ENCODE data around the gene SPDYE6. TPM values are rescaled to one million over a fixed set of nuclear protein-coding genes. Genes with fewer than 3 reads are reported as not detected.

Gene SPDYE6
- total RNA-seq, 1 donor from 2014 or later: not detected

DNA sequence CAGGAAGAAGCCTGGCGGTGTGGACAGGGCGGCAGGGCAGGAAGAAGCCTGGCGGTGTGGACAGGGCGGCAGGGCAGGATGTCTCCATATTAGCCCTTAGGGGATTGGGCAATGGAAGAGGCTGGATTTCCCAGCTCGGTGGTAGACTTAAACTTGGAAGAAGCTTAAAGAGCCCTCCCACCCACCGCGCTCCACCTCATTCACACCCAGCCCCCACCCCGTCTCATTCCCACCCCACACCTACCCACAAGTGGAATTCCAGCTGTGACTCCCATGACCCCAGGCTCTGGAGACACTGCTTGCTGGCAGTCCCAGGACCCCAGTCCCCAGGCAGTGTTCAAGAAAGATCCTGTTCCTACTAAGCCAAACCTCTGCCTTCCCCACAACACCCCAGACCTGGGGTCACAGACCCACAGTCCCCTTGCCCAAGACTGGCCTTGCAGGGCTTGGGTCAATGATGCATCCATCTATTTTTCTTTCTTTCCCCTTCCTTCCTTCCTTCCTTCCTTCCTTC, 34.0 kb downstream of the SPDYE6 start:
- DNase-seq: no peak

GRCh38 chr7:102321351-102322201, 34.7 kb downstream of the SPDYE6 start:
- H3K9me3 Mint-ChIP-seq (ENCODE audit: unreplicated experiment): peaks cover 2% of the 10 kb centered on the region
- TF ChIP-seq, protein P1, sequence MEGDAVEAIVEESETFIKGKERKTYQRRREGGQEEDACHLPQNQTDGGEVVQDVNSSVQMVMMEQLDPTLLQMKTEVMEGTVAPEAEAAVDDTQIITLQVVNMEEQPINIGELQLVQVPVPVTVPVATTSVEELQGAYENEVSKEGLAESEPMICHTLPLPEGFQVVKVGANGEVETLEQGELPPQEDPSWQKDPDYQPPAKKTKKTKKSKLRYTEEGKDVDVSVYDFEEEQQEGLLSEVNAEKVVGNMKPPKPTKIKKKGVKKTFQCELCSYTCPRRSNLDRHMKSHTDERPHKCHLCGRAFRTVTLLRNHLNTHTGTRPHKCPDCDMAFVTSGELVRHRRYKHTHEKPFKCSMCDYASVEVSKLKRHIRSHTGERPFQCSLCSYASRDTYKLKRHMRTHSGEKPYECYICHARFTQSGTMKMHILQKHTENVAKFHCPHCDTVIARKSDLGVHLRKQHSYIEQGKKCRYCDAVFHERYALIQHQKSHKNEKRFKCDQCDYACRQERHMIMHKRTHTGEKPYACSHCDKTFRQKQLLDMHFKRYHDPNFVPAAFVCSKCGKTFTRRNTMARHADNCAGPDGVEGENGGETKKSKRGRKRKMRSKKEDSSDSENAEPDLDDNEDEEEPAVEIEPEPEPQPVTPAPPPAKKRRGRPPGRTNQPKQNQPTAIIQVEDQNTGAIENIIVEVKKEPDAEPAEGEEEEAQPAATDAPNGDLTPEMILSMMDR (IDR thresholded peaks at IDR 0.05; ENCODE audit: partially characterized antibody, unreplicated experiment): no peak
- DNase-seq: peak; percentile 65
- no peak overlapping the region for H3K27ac Mint-ChIP-seq (ENCODE audit: unreplicated experiment)
- H3K36me3 Mint-ChIP-seq (ENCODE audit: unreplicated experiment): no peaks in the 10 kb centered on the region
- H3K4me3 Mint-ChIP-seq (ENCODE audit: unreplicated experiment): no peak overlapping the region
- peaks cover 13% of the 10 kb centered on the region for H3K27me3 Mint-ChIP-seq (ENCODE audit: unreplicated experiment)
- peaks cover 1% of the 10 kb centered on the region for H3K4me1 Mint-ChIP-seq (ENCODE audit: low read depth, unreplicated experiment)

More for the DNA sequence above, 34.0 kb downstream of the SPDYE6 start:
- Mint-ChIP-seq H3K4me1 (ENCODE audit: low read depth, unreplicated experiment) (peaks cover 1% of the 10 kb centered on the region), H3K27ac (ENCODE audit: unreplicated experiment) (no peak overlapping the region), H3K36me3 (ENCODE audit: unreplicated experiment) (no peaks in the 10 kb centered on the region), H3K4me3 (ENCODE audit: unreplicated experiment) (no peak overlapping the region), H3K9me3 (ENCODE audit: unreplicated experiment) (peaks cover 2% of the 10 kb centered on the region), H3K27me3 (ENCODE audit: unreplicated experiment) (peaks cover 13% of the 10 kb centered on the region)
- TF ChIP-seq, protein P1 (IDR thresholded peaks at IDR 0.05; ENCODE audit: partially characterized antibody, unreplicated experiment): no peak

DNA sequence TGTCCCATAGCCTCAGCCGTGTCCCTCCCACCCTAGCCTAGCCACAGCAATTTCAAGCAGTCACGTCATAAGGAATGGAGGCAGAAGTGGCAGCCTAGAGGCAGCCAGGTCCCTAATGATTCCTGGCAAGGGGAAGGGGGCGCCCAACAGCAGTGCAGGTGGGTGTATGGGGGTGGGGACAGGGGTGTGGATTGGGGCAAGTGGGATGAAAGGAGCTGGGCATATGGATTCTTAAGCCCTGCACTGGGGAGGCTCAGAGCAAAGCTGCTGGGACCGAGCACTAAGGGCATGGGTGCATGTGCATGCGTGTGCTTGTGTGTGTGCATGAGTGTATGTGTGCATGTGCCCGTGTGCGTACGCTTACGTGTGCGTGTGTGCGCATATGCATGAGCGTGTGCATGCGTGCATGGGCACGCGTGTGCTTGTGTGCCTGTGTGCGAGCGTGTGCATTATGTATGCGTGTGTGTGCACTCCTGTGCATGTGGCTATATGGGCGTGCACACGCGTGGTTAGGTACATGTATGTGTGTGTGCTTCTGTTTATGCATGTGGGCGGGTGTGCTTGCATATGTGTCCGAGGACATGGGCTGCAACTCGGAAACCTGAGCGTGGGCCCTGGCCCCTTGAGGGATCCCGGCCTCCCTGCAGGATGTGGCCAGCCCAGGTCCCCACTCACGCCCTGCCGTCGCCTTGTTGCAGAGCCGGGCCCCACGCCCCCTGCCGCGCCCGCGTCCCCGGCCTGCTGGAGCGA, 35.5 kb downstream of the SPDYE6 start:
- H3K9me3 Mint-ChIP-seq (ENCODE audit: unreplicated experiment): peaks cover 2% of the 10 kb centered on the region
- TF ChIP-seq, protein P1 (IDR thresholded peaks at IDR 0.05; ENCODE audit: partially characterized antibody, unreplicated experiment): no peak
- H3K4me1 Mint-ChIP-seq (ENCODE audit: low read depth, unreplicated experiment): peaks cover 1% of the 10 kb centered on the region
- no peak for DNase-seq
- H3K36me3 Mint-ChIP-seq (ENCODE audit: unreplicated experiment): no peaks in the 10 kb centered on the region
- peaks cover 12% of the 10 kb centered on the region for H3K27me3 Mint-ChIP-seq (ENCODE audit: unreplicated experiment)
- no peak overlapping the region for H3K4me3 Mint-ChIP-seq (ENCODE audit: unreplicated experiment)
- no peak overlapping the region for H3K27ac Mint-ChIP-seq (ENCODE audit: unreplicated experiment)

DNA sequence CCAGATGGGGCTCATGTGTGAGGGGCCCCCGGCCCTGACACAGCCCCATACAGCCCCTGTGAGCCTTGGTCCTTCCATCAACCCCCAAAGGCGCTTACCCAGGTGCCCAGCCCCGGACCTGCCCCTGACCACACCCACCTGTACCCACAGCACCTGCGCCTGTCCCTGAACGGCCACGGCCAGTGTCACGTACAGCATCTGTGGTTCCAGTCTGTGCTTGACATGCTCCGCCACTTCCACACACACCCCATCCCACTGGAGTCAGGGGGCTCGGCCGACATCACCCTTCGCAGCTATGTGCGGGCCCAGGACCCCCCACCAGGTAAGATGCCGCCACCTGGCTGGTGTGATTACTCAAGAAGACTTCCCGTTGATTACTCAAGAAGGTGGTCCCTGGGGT, 36.1 kb downstream of the SPDYE6 start:
- peaks cover 1% of the 10 kb centered on the region for H3K4me1 Mint-ChIP-seq (ENCODE audit: low read depth, unreplicated experiment)
- no peak overlapping the region for H3K4me3 Mint-ChIP-seq (ENCODE audit: unreplicated experiment)
- no peaks in the 10 kb centered on the region for H3K36me3 Mint-ChIP-seq (ENCODE audit: unreplicated experiment)
- H3K9me3 Mint-ChIP-seq (ENCODE audit: unreplicated experiment): peaks cover 2% of the 10 kb centered on the region
- peaks cover 12% of the 10 kb centered on the region for H3K27me3 Mint-ChIP-seq (ENCODE audit: unreplicated experiment)
- H3K27ac Mint-ChIP-seq (ENCODE audit: unreplicated experiment): no peak overlapping the region
- TF ChIP-seq, protein P1 (IDR thresholded peaks at IDR 0.05; ENCODE audit: partially characterized antibody, unreplicated experiment): no peak
- DNase-seq: no peak
